ENCODE results near the gene RORB.

The RORB gene

GRCh38 chr9:74721696-74722660 is 224.8 kb downstream of the RORB start:
- in situ Hi-C loops (cut with MboI; ENCODE audit: low sequenced_read_pairs, unreplicated experiment), result no loop called here
- TF ChIP-seq CTCF (IDR thresholded peaks at IDR 0.05; ENCODE audit: borderline replicate concordance, control extremely low read depth, extremely low read depth, insufficient read depth, missing control alignments), result no peak
- DNase-seq (ENCODE audit: low spot score), result no peak

GRCh38 chr9:74724317-74724716 is 227.2 kb downstream of the RORB start:
- in situ Hi-C loops (cut with MboI; ENCODE audit: low sequenced_read_pairs, unreplicated experiment), result no loop called here
- no peak for TF ChIP-seq CTCF (IDR thresholded peaks at IDR 0.05; ENCODE audit: borderline replicate concordance, control extremely low read depth, extremely low read depth, insufficient read depth, missing control alignments)
- no peak for DNase-seq (ENCODE audit: low spot score)

- in situ Hi-C loops (cut with MboI; ENCODE audit: low sequenced_read_pairs, unreplicated experiment), result no loop called here
- no peak for TF ChIP-seq CTCF (IDR thresholded peaks at IDR 0.05; ENCODE audit: borderline replicate concordance, control extremely low read depth, extremely low read depth, insufficient read depth, missing control alignments)
- DNase-seq (ENCODE audit: low spot score), result no peak
Observed at GRCh38 chr9:74726581-74726980, 229.4 kb downstream of the RORB start.

GRCh38 chr9:74728176-74728575 is 231.0 kb downstream of the RORB start:
- TF ChIP-seq CTCF (IDR thresholded peaks at IDR 0.05; ENCODE audit: borderline replicate concordance, control extremely low read depth, extremely low read depth, insufficient read depth, missing control alignments), result no peak
- in situ Hi-C loops (cut with MboI; ENCODE audit: low sequenced_read_pairs, unreplicated experiment), result no loop called here
- DNase-seq (ENCODE audit: low spot score), result no peak

GRCh38 chr9:74729136-74729695 is 232.1 kb downstream of the RORB start:
- in situ Hi-C loops (cut with MboI; ENCODE audit: low sequenced_read_pairs, unreplicated experiment), result no loop called here
- no peak for DNase-seq (ENCODE audit: low spot score)
- TF ChIP-seq CTCF (IDR thresholded peaks at IDR 0.05; ENCODE audit: borderline replicate concordance, control extremely low read depth, extremely low read depth, insufficient read depth, missing control alignments), result no peak

- in situ Hi-C loops (cut with MboI; ENCODE audit: low sequenced_read_pairs, unreplicated experiment), result no loop called here
- no peak for TF ChIP-seq CTCF (IDR thresholded peaks at IDR 0.05; ENCODE audit: borderline replicate concordance, control extremely low read depth, extremely low read depth, insufficient read depth, missing control alignments)
Observed at GRCh38 chr9:74735761-74736160, 238.6 kb downstream of the RORB start.

More at GRCh38 chr9:74735761-74736160, 238.6 kb downstream of the RORB start:
- no peak for DNase-seq (ENCODE audit: low spot score)
